HG02981 (cell line): ENCODE data around the gene AJAP1.

ENCODE experiments used
- ATAC-seq: cut with Tn5 transposase; IDR thresholded peaks from one replicate; pipeline ENCODE4 v1.9.1; 2021; ENCODE audit warnings: mild to moderate bottlenecking, moderate library complexity; ENCODE audit not compliant: unreplicated experiment

The AJAP1 gene

GRCh38 chr1:4699376-4700301 is 45.2 kb downstream of the AJAP1 start:
- no peak for ATAC-seq

- no peak for ATAC-seq
These were observed 46.4 kb downstream of the AJAP1 start for GRCh38 chr1:4700801-4701200.

GRCh38 chr1:4701276-4701675 is 46.9 kb downstream of the AJAP1 start:
- ATAC-seq: no peak

GRCh38 chr1:4702464-4702863 is 48.1 kb downstream of the AJAP1 start:
- no peak for ATAC-seq

- no peak for ATAC-seq
These were observed 48.5 kb downstream of the AJAP1 start for GRCh38 chr1:4702932-4703331.

GRCh38 chr1:4703646-4704045 is 49.2 kb downstream of the AJAP1 start:
- ATAC-seq: no peak

- ATAC-seq: no peak
These were observed 54.6 kb downstream of the AJAP1 start for GRCh38 chr1:4708840-4709507.

GRCh38 chr1:4709641-4710040 is 55.2 kb downstream of the AJAP1 start:
- no peak for ATAC-seq

- no peak for ATAC-seq
These were observed 56.4 kb downstream of the AJAP1 start for GRCh38 chr1:4710592-4711415.

GRCh38 chr1:4711416-4712275 is 57.2 kb downstream of the AJAP1 start:
- ATAC-seq: no peak

GRCh38 chr1:4713669-4714068 is 59.3 kb downstream of the AJAP1 start:
- ATAC-seq: no peak

GRCh38 chr1:4716406-4716805 is 62.0 kb downstream of the AJAP1 start:
- ATAC-seq: no peak

- no peak for ATAC-seq
These were observed 63.7 kb downstream of the AJAP1 start for GRCh38 chr1:4718071-4718470.

GRCh38 chr1:4723106-4723505 is 68.7 kb downstream of the AJAP1 start:
- ATAC-seq: no peak

- ATAC-seq: no peak
These were observed 69.6 kb downstream of the AJAP1 start for GRCh38 chr1:4724001-4724400.

- ATAC-seq: no peak
These were observed 70.4 kb downstream of the AJAP1 start for GRCh38 chr1:4724695-4725250.

GRCh38 chr1:4725416-4725815 is 71.0 kb downstream of the AJAP1 start:
- ATAC-seq: no peak

- no peak for ATAC-seq
These were observed 72.4 kb downstream of the AJAP1 start for GRCh38 chr1:4726620-4727341.

GRCh38 chr1:4728319-4729089 is 74.1 kb downstream of the AJAP1 start:
- ATAC-seq: no peak
